Breast epithelium (tissue), 3 donors: ENCODE results near the gene OOSP3.

Experiments used
- POLR2A ChIP-seq: fragments of 450-650 bp; IDR thresholded peaks from one replicate; pipeline ENCODE4 v1.6.1; 2016; ENCODE audit warnings: antibody characterized with exemption, mild to moderate bottlenecking, moderate library complexity
- POLR2AphosphoS5 ChIP-seq, 3 donors: sonication (generic); formaldehyde crosslinking; IDR thresholded peaks; one replicate each; pipeline ENCODE4 v1.6.1; 2017; ENCODE audit warnings: antibody characterized with exemption in 3 of 3
- TF ChIP-seq, protein P1 (sequence below), 3 donors: fragments of 450-650 bp; IDR thresholded peaks; one replicate each; pipeline ENCODE4 v1.5.1; 2016 to 2017; ENCODE audit warnings: antibody characterized with exemption in 3 of 3, mild to moderate bottlenecking in 3 of 3, moderate library complexity in 3 of 3

DNA sequence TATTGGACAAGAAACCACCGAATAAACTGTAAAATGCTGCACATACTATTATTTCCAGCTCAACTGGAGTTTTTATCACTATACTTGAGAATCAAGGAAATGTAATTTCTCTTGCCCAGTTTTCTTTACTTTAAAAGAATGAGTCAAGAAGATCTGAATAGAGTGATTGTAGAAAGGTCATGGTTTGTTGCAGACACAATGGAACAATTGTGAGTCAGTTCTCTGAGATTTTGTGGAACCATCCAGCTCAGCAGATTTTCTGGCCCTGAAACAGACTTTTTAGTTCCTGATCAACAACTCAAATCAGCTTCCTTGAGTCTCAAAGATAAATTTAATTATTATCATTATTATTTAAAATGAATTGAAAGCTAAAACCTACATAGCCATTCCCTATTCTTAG lies 13.6 kb upstream of the OOSP3 start:
- TF ChIP-seq, protein P1, sequence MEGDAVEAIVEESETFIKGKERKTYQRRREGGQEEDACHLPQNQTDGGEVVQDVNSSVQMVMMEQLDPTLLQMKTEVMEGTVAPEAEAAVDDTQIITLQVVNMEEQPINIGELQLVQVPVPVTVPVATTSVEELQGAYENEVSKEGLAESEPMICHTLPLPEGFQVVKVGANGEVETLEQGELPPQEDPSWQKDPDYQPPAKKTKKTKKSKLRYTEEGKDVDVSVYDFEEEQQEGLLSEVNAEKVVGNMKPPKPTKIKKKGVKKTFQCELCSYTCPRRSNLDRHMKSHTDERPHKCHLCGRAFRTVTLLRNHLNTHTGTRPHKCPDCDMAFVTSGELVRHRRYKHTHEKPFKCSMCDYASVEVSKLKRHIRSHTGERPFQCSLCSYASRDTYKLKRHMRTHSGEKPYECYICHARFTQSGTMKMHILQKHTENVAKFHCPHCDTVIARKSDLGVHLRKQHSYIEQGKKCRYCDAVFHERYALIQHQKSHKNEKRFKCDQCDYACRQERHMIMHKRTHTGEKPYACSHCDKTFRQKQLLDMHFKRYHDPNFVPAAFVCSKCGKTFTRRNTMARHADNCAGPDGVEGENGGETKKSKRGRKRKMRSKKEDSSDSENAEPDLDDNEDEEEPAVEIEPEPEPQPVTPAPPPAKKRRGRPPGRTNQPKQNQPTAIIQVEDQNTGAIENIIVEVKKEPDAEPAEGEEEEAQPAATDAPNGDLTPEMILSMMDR (IDR thresholded peaks at IDR 0.05), result no peak
- no peak for TF ChIP-seq POLR2A
- no peak for TF ChIP-seq POLR2AphosphoS5 (IDR thresholded peaks at IDR 0.05)
